OCI-LY7 (cell line): ENCODE data around the gene SPATA25. TPM values are rescaled to one million over a fixed set of nuclear protein-coding genes. Genes with fewer than 3 reads are reported as not detected.
A peak's percentile ranks its signal among the peaks of the same experiment; 100 is the strongest.

Source experiments
- BruUV-seq: library from RNA; stranded (reverse); fragments of 400-500 nt; replicated peaks from 2 replicates; lab custom pipeline; 2021; lab: Mats Ljungman, UMichigan
- CTCF ChIA-PET: fragments of 300-600 bp; sonication (Branson Sonifier 250); formaldehyde crosslinking; loops from one replicate; lab custom pipeline; 2022; ENCODE audit warnings: antibody characterized with exemption; ENCODE audit not compliant: unreplicated experiment; lab: Charles Lee
- POLR2A ChIA-PET: fragments of 300-600 bp; sonication (Branson Sonifier 250); formaldehyde crosslinking; loops from one replicate; lab custom pipeline; 2022; ENCODE audit warnings: antibody characterized with exemption; lab: Charles Lee
- DNase-seq: peaks from one replicate; pipeline ENCODE4 v3.0.0-alpha.2; 2015; ENCODE audit warnings: low spot score
- H2AFZ ChIP-seq: fragments of 200-600 bp; sonication (generic), shearing (Covaris generic); 2 replicates; pipeline ENCODE4 v1.6.1; 2014; ENCODE audit warnings: mild to moderate bottlenecking, antibody characterized with exemption, low read length, moderate library complexity
- H3K27ac ChIP-seq: fragments of 200-600 bp; sonication (generic); 2 replicates; pipeline ENCODE4 v1.5.1; 2014; ENCODE audit warnings: mixed run types, low read depth, mild to moderate bottlenecking, moderate library complexity, low read length, inconsistent platforms; ENCODE audit not compliant: poor library complexity, severe bottlenecking
- H3K36me3 ChIP-seq: fragments of 200-600 bp; sonication (generic); 2 replicates; pipeline ENCODE4 v1.6.1; 2014; ENCODE audit warnings: mild to moderate bottlenecking, antibody characterized with exemption, low read length, moderate library complexity, mixed read lengths; ENCODE audit not compliant: insufficient read depth
- H3K4me1 ChIP-seq: fragments of 200-600 bp; sonication (generic); 2 replicates; pipeline ENCODE4 v1.5.1; 2014; ENCODE audit warnings: mild to moderate bottlenecking, low read length; ENCODE audit not compliant: insufficient read depth, poor library complexity, severe bottlenecking
- H3K4me2 ChIP-seq: fragments of 200-600 bp; sonication (generic); 2 replicates; pipeline ENCODE4 v1.6.1; 2014; ENCODE audit warnings: mild to moderate bottlenecking, low read length
- H3K4me3 ChIP-seq: fragments of 200-600 bp; sonication (generic); 2 replicates; pipeline ENCODE4 v1.5.1; 2014; ENCODE audit warnings: mild to moderate bottlenecking, low read depth, low read length; ENCODE audit not compliant: poor library complexity, severe bottlenecking
- H3K79me2 ChIP-seq: fragments of 200-600 bp; sonication (generic); 2 replicates; pipeline ENCODE4 v1.6.1; 2016; ENCODE audit warnings: low read depth, mild to moderate bottlenecking, low read length, moderate library complexity, mixed read lengths; ENCODE audit not compliant: insufficient read depth
- H3K9me2 ChIP-seq: fragments of 200-600 bp; sonication (generic); 2 replicates; pipeline ENCODE4 v1.6.1; 2016; ENCODE audit warnings: mild to moderate bottlenecking, low read length, mixed read lengths; ENCODE audit not compliant: insufficient read depth
- H3K9me3 ChIP-seq: fragments of 200-600 bp; sonication (generic); 2 replicates; pipeline ENCODE4 v1.6.1; 2014; ENCODE audit warnings: mild to moderate bottlenecking, mixed run types, low read length, mixed read lengths
- H4K20me1 ChIP-seq: fragments of 200-600 bp; sonication (generic); 2 replicates; pipeline ENCODE4 v1.6.1; 2014; ENCODE audit warnings: mild to moderate bottlenecking, antibody characterized with exemption, low read length, moderate library complexity, mixed read lengths; ENCODE audit not compliant: insufficient read depth
- CTCF ChIP-seq: fragments of 200-600 bp; sonication (generic); conservative IDR thresholded peaks from 2 replicates; pipeline ENCODE4 v1.5.1; 2014; ENCODE audit warnings: mild to moderate bottlenecking, antibody characterized with exemption, low read length, moderate library complexity, mixed read lengths
- EZH2phosphoT487 ChIP-seq: fragments of 200-600 bp; sonication (generic); IDR thresholded peaks from 2 replicates; pipeline ENCODE4 v1.6.1; 2018; ENCODE audit warnings: low read depth, borderline replicate concordance, mild to moderate bottlenecking, mixed run types, antibody characterized with exemption, low read length, moderate library complexity, mixed read lengths
- intact Hi-C: fragments of 100-400 bp; cut with micrococcal nuclease; formaldehyde crosslinking; loops from one replicate; pipeline ENCODE4 v1.10.0; 2022; ENCODE audit not compliant: unreplicated experiment
- total RNA-seq, 2 experiments: library from RNA; depleted of rRNA in 1 of 2; stranded (reverse); fragments of >200 nt in 1 of 2; shearing (Covaris generic) in 1 of 2; gene quantifications; 2 replicates each; pipeline ENCODE4 v1.2.3, GENCODE V29; 2014 to 2022

Gene SPATA25
- total RNA-seq, 2 experiments from 2014 or later, result 5.8 TPM

- H3K4me1 ChIP-seq, result peaks cover 8% of the 10 kb centered on the region
- H3K9me3 ChIP-seq, result no peaks in the 10 kb centered on the region
- DNase-seq, result peak; percentile 98
- POLR2A ChIA-PET, result interaction anchor here (0.6 to 4.0 kb wide), 14 partner anchors 11 to 112 kb away, joined by 3 to 11 read pairs (median 3); partner anchors contain the start of genes CTSA, NEURL2 and ZSWIM1
- H3K79me2 ChIP-seq, result peaks cover 23% of the 10 kb centered on the region
- no peaks in the 10 kb centered on the region for H4K20me1 ChIP-seq
- H3K27ac ChIP-seq, result peak within 1 kb of the TSS; percentile 75
- intact Hi-C loops, result loop anchor here (1.0 to 2.0 kb wide), 3 partner anchors 24 to 78 kb away; partner anchors contain the start of genes ACOT8 and ZSWIM3
- TF ChIP-seq CTCF (no peak), EZH2phosphoT487 (no peak)
- BruUV-seq, result no TSS peak
- peaks cover 32% of the 10 kb centered on the region for H3K36me3 ChIP-seq
- peak within 1 kb of the TSS; percentile 87 for H3K4me3 ChIP-seq
- no peaks in the 10 kb centered on the region for H3K9me2 ChIP-seq
- CTCF ChIA-PET, result interaction anchor here (1.0 kb wide), 1 partner anchor 36 kb away, joined by 4 read pairs; no protein-coding TSS in a partner anchor
- H2AFZ ChIP-seq, result peak within 1 kb of the TSS; percentile 69; the same call in 1 of the 2 replicates
- H3K4me2 ChIP-seq, result peak within 1 kb of the TSS; percentile 94
Observed at GRCh38 chr20:45934586-45935415, 47.4 kb upstream of the SPATA25 start, which contains the start of gene PCIF1. Gene PCIF1 (plus strand): TSS chr20:45934683. CDS start chr20:45939000, 4,317 bp downstream.

GRCh38 chr20:45934046-45934585 lies 46.7 kb upstream of the SPATA25 start:
- DNase-seq, result peak; percentile 76
- peaks cover 8% of the 10 kb centered on the region for H3K4me1 ChIP-seq
- BruUV-seq, result no TSS peak
- H3K36me3 ChIP-seq, result peaks cover 26% of the 10 kb centered on the region
- ChIA-PET CTCF (interaction anchor here (1.6 kb wide), 1 partner anchor 36 kb away, joined by 7 read pairs; no protein-coding TSS in a partner anchor), POLR2A (interaction anchor here (0.6 to 4.0 kb wide), 8 partner anchors 14 to 90 kb away, joined by 3 to 11 read pairs (median 3); partner anchors contain the start of genes CTSA, NEURL2 and ZSWIM1)
- H4K20me1 ChIP-seq, result no peaks in the 10 kb centered on the region
- peak overlapping the region; percentile 89 for H3K4me2 ChIP-seq
- peaks cover 23% of the 10 kb centered on the region for H3K79me2 ChIP-seq
- peak overlapping the region; percentile 69; the same call in 1 of the 2 replicates for H2AFZ ChIP-seq
- H3K4me3 ChIP-seq, result peak overlapping the region; percentile 87
- intact Hi-C loops, result loop anchor here (2.0 kb wide), 2 partner anchors 23 to 77 kb away; partner anchors contain the start of genes ACOT8 and ZSWIM3
- no peaks in the 10 kb centered on the region for H3K9me3 ChIP-seq
- peak overlapping the region; percentile 75 for H3K27ac ChIP-seq
- TF ChIP-seq CTCF (no peak), EZH2phosphoT487 (no peak)
- no peaks in the 10 kb centered on the region for H3K9me2 ChIP-seq
